Measurements from ENCODE around the gene TECR.

GRCh38 chr19:14542711-14543328 lies 13.4 kb downstream of the TECR start:
- TF ChIP-seq CTCF (IDR thresholded peaks at IDR 0.05; ENCODE audit: poor library complexity, severe bottlenecking) (no peak), TAF1 (IDR thresholded peaks at IDR 0.05; ENCODE audit: low read depth) (no peak)
